Adrenal gland (tissue), 5 donors: ENCODE data around the gene PPP6R2.

Experiments
- POLR2A ChIP-seq, 2 donors: fragments of 450-650 bp; IDR thresholded peaks; one replicate each; pipeline ENCODE4 v1.6.1; 2017; ENCODE audit warnings: antibody characterized with exemption in 2 of 2, mild to moderate bottlenecking in 2 of 2, moderate library complexity in 1 of 2
- TF ChIP-seq, protein P1 (sequence below), 6 experiments: fragments of 450-650 bp in 4 of 6; fragments of 200-600 bp in 2 of 6; sonication (generic) in 1 of 6; IDR thresholded peaks; 1 replicate in 5 of 6; 2 replicates in 1 of 6; pipeline versions ENCODE4 v1.5.1 to v1.8.0; 2016 to 2021; ENCODE audit warnings: antibody characterized with exemption in 6 of 6, mild to moderate bottlenecking in 2 of 6, moderate library complexity in 1 of 6
- donor health status: DM: no; HTN: no; CAD: no.

DNA sequence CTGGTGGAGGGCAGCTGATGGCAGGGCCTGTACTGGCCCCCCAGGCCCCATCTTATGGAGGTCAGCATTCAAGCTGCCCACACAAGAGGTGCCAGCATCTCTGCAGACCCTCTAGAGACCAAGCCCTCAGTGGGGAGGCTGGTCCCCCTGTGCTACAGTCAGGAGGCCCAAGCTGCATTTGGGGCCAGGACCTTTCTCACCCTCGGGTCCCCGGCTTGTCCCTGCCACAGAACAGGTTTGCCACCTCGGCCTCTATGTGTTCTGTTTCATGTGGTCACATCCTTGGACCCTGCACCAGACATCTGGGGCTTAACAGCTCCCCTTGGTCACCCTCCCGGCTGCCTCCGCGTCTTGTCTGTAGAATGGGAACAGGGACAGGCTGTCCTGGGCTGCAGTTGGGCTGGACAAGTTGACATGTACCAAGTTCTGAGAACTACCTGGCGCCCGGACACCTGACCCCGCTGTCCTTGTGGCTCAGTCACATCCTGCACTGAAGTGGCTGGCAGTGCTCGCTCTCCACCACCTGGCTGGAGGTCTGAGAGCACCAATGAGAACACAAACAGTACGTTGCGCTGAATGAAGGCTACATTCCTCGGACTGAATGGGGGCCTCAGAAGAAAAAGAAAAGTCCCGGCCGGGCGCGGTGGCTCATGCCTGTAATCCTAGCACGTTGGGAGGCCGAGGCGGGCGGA lies 33.0 kb upstream of the PPP6R2 start:
- TF ChIP-seq, protein P1, sequence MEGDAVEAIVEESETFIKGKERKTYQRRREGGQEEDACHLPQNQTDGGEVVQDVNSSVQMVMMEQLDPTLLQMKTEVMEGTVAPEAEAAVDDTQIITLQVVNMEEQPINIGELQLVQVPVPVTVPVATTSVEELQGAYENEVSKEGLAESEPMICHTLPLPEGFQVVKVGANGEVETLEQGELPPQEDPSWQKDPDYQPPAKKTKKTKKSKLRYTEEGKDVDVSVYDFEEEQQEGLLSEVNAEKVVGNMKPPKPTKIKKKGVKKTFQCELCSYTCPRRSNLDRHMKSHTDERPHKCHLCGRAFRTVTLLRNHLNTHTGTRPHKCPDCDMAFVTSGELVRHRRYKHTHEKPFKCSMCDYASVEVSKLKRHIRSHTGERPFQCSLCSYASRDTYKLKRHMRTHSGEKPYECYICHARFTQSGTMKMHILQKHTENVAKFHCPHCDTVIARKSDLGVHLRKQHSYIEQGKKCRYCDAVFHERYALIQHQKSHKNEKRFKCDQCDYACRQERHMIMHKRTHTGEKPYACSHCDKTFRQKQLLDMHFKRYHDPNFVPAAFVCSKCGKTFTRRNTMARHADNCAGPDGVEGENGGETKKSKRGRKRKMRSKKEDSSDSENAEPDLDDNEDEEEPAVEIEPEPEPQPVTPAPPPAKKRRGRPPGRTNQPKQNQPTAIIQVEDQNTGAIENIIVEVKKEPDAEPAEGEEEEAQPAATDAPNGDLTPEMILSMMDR (IDR thresholded peaks at IDR 0.05) = no peak
- no peak for TF ChIP-seq POLR2A (IDR thresholded peaks at IDR 0.05)
